ENCODE measurements around the gene GLRX. TPM values are rescaled to one million over a fixed set of nuclear protein-coding genes. Genes with fewer than 3 reads are reported as not detected.
"Not testable (repeated sequence)": the region's sequence is repeated elsewhere in the genome, so short reads cannot be mapped to it uniquely, and the experiment has no call there.

The GLRX gene
- polyA plus RNA-seq, 1 donor, result 111 TPM

GRCh38 chr5:95818181-95819147 lies 4.1 kb downstream of the GLRX start:
- WGBS (ENCODE audit: insufficient coverage, low lambda C conversion rate), result 86% methylated on average over 1 of the region's 14 CpGs
- peaks cover 31% of the 10 kb centered on the region for H3K4me1 ChIP-seq (ENCODE audit: control insufficient read depth, insufficient read depth, low read length)
- H3K9me3 ChIP-seq (ENCODE audit: control insufficient read depth, low read depth, low read length), result no peaks in the 10 kb centered on the region
- no peak for DNase-seq
- H3K36me3 ChIP-seq (ENCODE audit: control insufficient read depth, insufficient read depth, low read length), result peaks cover 18% of the 10 kb centered on the region
- H3K27ac ChIP-seq (ENCODE audit: low read length), result no peak overlapping the region
- H3K27me3 ChIP-seq (ENCODE audit: control insufficient read depth, insufficient read depth, low read length), result no peaks in the 10 kb centered on the region
- H3K4me3 ChIP-seq (ENCODE audit: low read length), result peak overlapping the region; percentile 5

GRCh38 chr5:95817430-95817829 lies 5.1 kb downstream of the GLRX start:
- Histone ChIP-seq H3K4me1 (ENCODE audit: control insufficient read depth, insufficient read depth, low read length) (peaks cover 24% of the 10 kb centered on the region), H3K27me3 (ENCODE audit: control insufficient read depth, insufficient read depth, low read length) (no peaks in the 10 kb centered on the region), H3K36me3 (ENCODE audit: control insufficient read depth, insufficient read depth, low read length) (peaks cover 18% of the 10 kb centered on the region), H3K27ac (ENCODE audit: low read length) (no peak overlapping the region), H3K4me3 (ENCODE audit: low read length) (no peak overlapping the region), H3K9me3 (ENCODE audit: control insufficient read depth, low read depth, low read length) (no peaks in the 10 kb centered on the region)
- DNase-seq, result no peak
- WGBS (ENCODE audit: insufficient coverage, low lambda C conversion rate), result 50% methylated on average over 1 of the region's 12 CpGs

- Histone ChIP-seq H3K27ac (ENCODE audit: low read length) (no peak overlapping the region), H3K27me3 (ENCODE audit: control insufficient read depth, insufficient read depth, low read length) (no peaks in the 10 kb centered on the region), H3K9me3 (ENCODE audit: control insufficient read depth, low read depth, low read length) (no peaks in the 10 kb centered on the region), H3K4me1 (ENCODE audit: control insufficient read depth, insufficient read depth, low read length) (peaks cover 30% of the 10 kb centered on the region), H3K36me3 (ENCODE audit: control insufficient read depth, insufficient read depth, low read length) (peaks cover 18% of the 10 kb centered on the region), H3K4me3 (ENCODE audit: low read length) (no peak overlapping the region)
- 100% methylated on average over 1 of the region's 4 CpGs for WGBS (ENCODE audit: insufficient coverage, low lambda C conversion rate)
- DNase-seq, result peak in 1 of 2 donors; percentile 77
Measured at GRCh38 chr5:95816776-95817175, 5.8 kb downstream of the GLRX start.

- no peaks in the 10 kb centered on the region for H3K27me3 ChIP-seq (ENCODE audit: control insufficient read depth, insufficient read depth, low read length)
- no peak overlapping the region for H3K4me3 ChIP-seq (ENCODE audit: low read length)
- peaks cover 34% of the 10 kb centered on the region for H3K4me1 ChIP-seq (ENCODE audit: control insufficient read depth, insufficient read depth, low read length)
- no CpG with 5 or more reads among the region's 8 CpGs for WGBS (ENCODE audit: insufficient coverage, low lambda C conversion rate)
- no peak overlapping the region for H3K27ac ChIP-seq (ENCODE audit: low read length)
- peaks cover 18% of the 10 kb centered on the region for H3K36me3 ChIP-seq (ENCODE audit: control insufficient read depth, insufficient read depth, low read length)
- no peak for DNase-seq
- no peaks in the 10 kb centered on the region for H3K9me3 ChIP-seq (ENCODE audit: control insufficient read depth, low read depth, low read length)
Measured at GRCh38 chr5:95816341-95816740, 6.2 kb downstream of the GLRX start.

GRCh38 chr5:95815155-95815729 lies 7.3 kb downstream of the GLRX start:
- Histone ChIP-seq H3K36me3 (ENCODE audit: control insufficient read depth, insufficient read depth, low read length) (peaks cover 18% of the 10 kb centered on the region), H3K4me3 (ENCODE audit: low read length) (no peak overlapping the region), H3K4me1 (ENCODE audit: control insufficient read depth, insufficient read depth, low read length) (peaks cover 37% of the 10 kb centered on the region), H3K9me3 (ENCODE audit: control insufficient read depth, low read depth, low read length) (no peaks in the 10 kb centered on the region), H3K27me3 (ENCODE audit: control insufficient read depth, insufficient read depth, low read length) (no peaks in the 10 kb centered on the region), H3K27ac (ENCODE audit: low read length) (no peak overlapping the region)
- DNase-seq, result no peak
- WGBS (ENCODE audit: insufficient coverage, low lambda C conversion rate), result no CpG with 5 or more reads among the region's 4 CpGs

GRCh38 chr5:95813035-95813434 lies 9.5 kb downstream of the GLRX start:
- not testable (repeated sequence) for H3K27me3 ChIP-seq (ENCODE audit: control insufficient read depth, insufficient read depth, low read length); H3K4me3 ChIP-seq (ENCODE audit: low read length); H3K9me3 ChIP-seq (ENCODE audit: control insufficient read depth, low read depth, low read length); H3K27ac ChIP-seq (ENCODE audit: low read length)
- peaks cover 36% of the 10 kb centered on the region for H3K4me1 ChIP-seq (ENCODE audit: control insufficient read depth, insufficient read depth, low read length)
- peaks cover 18% of the 10 kb centered on the region for H3K36me3 ChIP-seq (ENCODE audit: control insufficient read depth, insufficient read depth, low read length)
- DNase-seq, result peak in 1 of 2 donors; percentile 40
- no CpG with 5 or more reads among the region's 8 CpGs for WGBS (ENCODE audit: insufficient coverage, low lambda C conversion rate)

GRCh38 chr5:95812074-95812471 lies 10.5 kb downstream of the GLRX start:
- Histone ChIP-seq H3K4me3 (ENCODE audit: low read length) (no peak overlapping the region), H3K36me3 (ENCODE audit: control insufficient read depth, insufficient read depth, low read length) (peaks cover 18% of the 10 kb centered on the region), H3K9me3 (ENCODE audit: control insufficient read depth, low read depth, low read length) (no peaks in the 10 kb centered on the region), H3K4me1 (ENCODE audit: control insufficient read depth, insufficient read depth, low read length) (peaks cover 29% of the 10 kb centered on the region), H3K27me3 (ENCODE audit: control insufficient read depth, insufficient read depth, low read length) (no peaks in the 10 kb centered on the region), H3K27ac (ENCODE audit: low read length) (peak overlapping the region; percentile 4)
- DNase-seq, result peak in 1 of 2 donors; percentile 3
- WGBS (ENCODE audit: insufficient coverage, low lambda C conversion rate), result no CpG with 5 or more reads among the region's 6 CpGs

GRCh38 chr5:95811461-95812073 lies 11.0 kb downstream of the GLRX start:
- not testable (repeated sequence) for H3K9me3 ChIP-seq (ENCODE audit: control insufficient read depth, low read depth, low read length); H3K4me3 ChIP-seq (ENCODE audit: low read length); H3K27me3 ChIP-seq (ENCODE audit: control insufficient read depth, insufficient read depth, low read length)
- peaks cover 18% of the 10 kb centered on the region for H3K36me3 ChIP-seq (ENCODE audit: control insufficient read depth, insufficient read depth, low read length)
- H3K27ac ChIP-seq (ENCODE audit: low read length), result peak overlapping the region; percentile 6
- DNase-seq, result peak in 1 of 2 donors; percentile 1
- WGBS (ENCODE audit: insufficient coverage, low lambda C conversion rate), result no CpG with 5 or more reads among the region's 13 CpGs
- H3K4me1 ChIP-seq (ENCODE audit: control insufficient read depth, insufficient read depth, low read length), result peaks cover 25% of the 10 kb centered on the region

GRCh38 chr5:95811126-95811423 lies 11.5 kb downstream of the GLRX start:
- not testable (repeated sequence) for H3K27ac ChIP-seq (ENCODE audit: low read length)

GRCh38 chr5:95810305-95811125 lies 12.0 kb downstream of the GLRX start:
- no peaks in the 10 kb centered on the region for H3K27me3 ChIP-seq (ENCODE audit: control insufficient read depth, insufficient read depth, low read length)
- peaks cover 11% of the 10 kb centered on the region for H3K36me3 ChIP-seq (ENCODE audit: control insufficient read depth, insufficient read depth, low read length)
- peaks cover 25% of the 10 kb centered on the region for H3K4me1 ChIP-seq (ENCODE audit: control insufficient read depth, insufficient read depth, low read length)
- peak overlapping the region; percentile 46 for H3K27ac ChIP-seq (ENCODE audit: low read length)
- H3K4me3 ChIP-seq (ENCODE audit: low read length), result no peak overlapping the region
- DNase-seq, result peak in 1 of 2 donors; percentile 4
- H3K9me3 ChIP-seq (ENCODE audit: control insufficient read depth, low read depth, low read length), result peaks cover 6% of the 10 kb centered on the region
- 10% methylated on average over 2 of the region's 5 CpGs for WGBS (ENCODE audit: insufficient coverage, low lambda C conversion rate)

More at GRCh38 chr5:95811126-95811423, 11.5 kb downstream of the GLRX start:
- H3K36me3 ChIP-seq (ENCODE audit: control insufficient read depth, insufficient read depth, low read length), result peaks cover 15% of the 10 kb centered on the region
- peaks cover 25% of the 10 kb centered on the region for H3K4me1 ChIP-seq (ENCODE audit: control insufficient read depth, insufficient read depth, low read length)
- WGBS (ENCODE audit: insufficient coverage, low lambda C conversion rate), result no CpG with 5 or more reads among the region's 6 CpGs
- H3K9me3 ChIP-seq (ENCODE audit: control insufficient read depth, low read depth, low read length); H3K27me3 ChIP-seq (ENCODE audit: control insufficient read depth, insufficient read depth, low read length); H3K4me3 ChIP-seq (ENCODE audit: low read length): not testable (repeated sequence)
- DNase-seq, result peak in 1 of 2 donors; percentile 42
